ENCODE results near the gene CEP72.
"Not testable (repeated sequence)": the region's sequence is repeated elsewhere in the genome, so short reads cannot be mapped to it uniquely, and the experiment has no call there.

- TF ChIP-seq CTCF (IDR thresholded peaks at IDR 0.05; ENCODE audit: poor library complexity); EZH2 (IDR thresholded peaks at IDR 0.05; ENCODE audit: borderline replicate concordance); EZH2phosphoT487 (IDR thresholded peaks at IDR 0.05; ENCODE audit: low read depth, severe bottlenecking, unreplicated experiment): not testable (repeated sequence)
Measured at GRCh38 chr5:695475-695874, 83.3 kb downstream of the CEP72 start.

Measured in hepatocyte (in vitro differentiated cells).